GM12878 (cell line): ENCODE results near the gene ANKRD17. TPM values are rescaled to one million over a fixed set of nuclear protein-coding genes. Genes with fewer than 3 reads are reported as not detected.

ENCODE experiments used
- ATAC-seq: fragments of 200-7000 bp; cut with Tn5 transposase; 3 replicates; pipeline ENCODE4 v1.9.1; 2020; ENCODE audit warnings: mild to moderate bottlenecking, moderate library complexity
- BruUV-seq: library from RNA; stranded (reverse); fragments of 400-500 nt; replicated peaks from 2 replicates; lab custom pipeline; 2021; lab: Mats Ljungman, UMichigan
- CTCF ChIA-PET: fragments of 300-600 bp; sonication (Branson Sonifier 250); formaldehyde crosslinking; extraction: SDS; loops from one replicate; lab custom pipeline; 2021; ENCODE audit warnings: inconsistent platforms; lab: Yijun Ruan, JAX
- POLR2A ChIA-PET: fragments of 350-600 bp; formaldehyde crosslinking; extraction: SDS; loops from one replicate; lab custom pipeline; 2021; ENCODE audit warnings: inconsistent platforms; lab: Charles Lee
- RAD21 ChIA-PET: fragments of 300-600 bp; sonication (Branson Sonifier 250); formaldehyde crosslinking; loops from one replicate; lab custom pipeline; 2023; ENCODE audit warnings: antibody characterized with exemption; ENCODE audit not compliant: unreplicated experiment; lab: Charles Lee
- SMC1A ChIA-PET: fragments of 300-600 bp; sonication (Branson Sonifier 250); formaldehyde crosslinking; loops from one replicate; lab custom pipeline; 2023; ENCODE audit not compliant: unreplicated experiment, uncharacterized antibody; lab: Charles Lee
- DNase-seq: peaks from one replicate; pipeline ENCODE4 v3.0.0-alpha.2; 2011; ENCODE audit warnings: low read depth, low spot score
- FAIRE-seq: peaks from 3 replicates; lab custom pipeline; 2011; peaks lifted over from hg19 to GRCh38; lab: Jason Lieb, UNC
- H2AFZ ChIP-seq: 2 replicates; pipeline ENCODE4 v1.6.0; 2011; ENCODE audit warnings: low read depth, low read length, control low read depth; ENCODE audit not compliant: control insufficient read depth
- H3K27ac ChIP-seq: 2 replicates; pipeline ENCODE4 v1.5.1; 2011; ENCODE audit warnings: control low read depth; ENCODE audit not compliant: control insufficient read depth, insufficient read depth
- H3K27me3 ChIP-seq, 2 experiments: replicated peaks in 1 of 2; 2 replicates each; pipeline versions ENCODE4 v1.6.0 to v1.6.1; 2011; ENCODE audit warnings: low read length in 1 of 2; ENCODE audit not compliant: control insufficient read depth in 2 of 2, insufficient read depth in 2 of 2
- H3K36me3 ChIP-seq, 2 experiments: 2 replicates each; pipeline ENCODE4 v1.5.1; 2011; ENCODE audit warnings: low read length in 1 of 2; ENCODE audit not compliant: control insufficient read depth in 2 of 2, insufficient read depth in 2 of 2
- H3K4me1 ChIP-seq: 2 replicates; pipeline ENCODE4 v1.6.1; 2011; ENCODE audit warnings: mild to moderate bottlenecking, low read length, moderate library complexity, mixed read lengths; ENCODE audit not compliant: control insufficient read depth, insufficient read depth
- H3K4me2 ChIP-seq: 2 replicates; pipeline ENCODE4 v1.6.0; 2011; ENCODE audit warnings: control low read depth; ENCODE audit not compliant: control insufficient read depth, insufficient read depth
- H3K4me3 ChIP-seq: fragments of 200-600 bp; sonication (generic); 2 replicates; pipeline ENCODE4 v1.5.1; 2016
- H3K79me2 ChIP-seq: 2 replicates; pipeline ENCODE4 v1.6.0; 2011; ENCODE audit warnings: low read length; ENCODE audit not compliant: control insufficient read depth, insufficient read depth
- H3K9ac ChIP-seq: 2 replicates; pipeline ENCODE4 v1.8.0; 2011; ENCODE audit warnings: low read length, control low read depth, mixed read lengths; ENCODE audit not compliant: control insufficient read depth, insufficient read depth
- H3K9me3 ChIP-seq: replicated peaks from 3 replicates; pipeline ENCODE4 v1.5.1; 2011; ENCODE audit warnings: mild to moderate bottlenecking, low read length; ENCODE audit not compliant: control insufficient read depth, insufficient read depth
- H4K20me1 ChIP-seq: 2 replicates; pipeline ENCODE4 v1.6.0; 2011; ENCODE audit not compliant: control insufficient read depth, insufficient read depth
- CEBPB ChIP-seq, 2 experiments: fragments of 150-350 bp in 1 of 2; IDR thresholded peaks; 2 replicates each; pipeline ENCODE4 v1.6.1; 2012 to 2014; ENCODE audit warnings: low read depth in 2 of 2, low read length in 2 of 2, borderline replicate concordance in 1 of 2, inconsistent platforms in 1 of 2
- DPF2 ChIP-seq: fragments of 450-650 bp; IDR thresholded peaks from 2 replicates; pipeline ENCODE4 v1.6.1; 2017; ENCODE audit warnings: mild to moderate bottlenecking
- GATAD2B ChIP-seq: fragments of 450-650 bp; conservative IDR thresholded peaks from 2 replicates; pipeline ENCODE4 v1.6.1; 2017; ENCODE audit warnings: low read depth, mild to moderate bottlenecking, moderate library complexity
- JUNB ChIP-seq: IDR thresholded peaks from 2 replicates; pipeline ENCODE4 v1.6.1; 2016; ENCODE audit warnings: antibody characterized with exemption, mild to moderate bottlenecking
- LARP7 ChIP-seq: fragments of 450-650 bp; IDR thresholded peaks from 2 replicates; pipeline ENCODE4 v1.6.1; 2017; ENCODE audit warnings: mild to moderate bottlenecking
- NBN ChIP-seq: fragments of 450-650 bp; IDR thresholded peaks from 2 replicates; pipeline ENCODE4 v1.6.1; 2016
- POLR2AphosphoS2 ChIP-seq: IDR thresholded peaks from 2 replicates; pipeline ENCODE4 v1.6.1; 2011; ENCODE audit warnings: low read depth, mild to moderate bottlenecking, low read length, improper control_type of control experiment, moderate library complexity
- POLR2AphosphoS5 ChIP-seq: IDR thresholded peaks from 2 replicates; pipeline ENCODE4 v1.6.1; 2011; ENCODE audit warnings: mild to moderate bottlenecking, low read length, inconsistent platforms
- RCOR1 ChIP-seq: conservative IDR thresholded peaks from 2 replicates; pipeline ENCODE4 v1.6.1; 2012; ENCODE audit warnings: low read depth, low read length, improper control_type of control experiment
- SMARCA5 ChIP-seq: fragments of 450-650 bp; IDR thresholded peaks from 2 replicates; pipeline ENCODE4 v1.6.1; 2017; ENCODE audit warnings: mild to moderate bottlenecking
- SREBF2 ChIP-seq: IDR thresholded peaks from 2 replicates; pipeline ENCODE4 v1.6.1; 2012; ENCODE audit warnings: mild to moderate bottlenecking, low read length
- SRF ChIP-seq, 2 experiments: IDR thresholded peaks; 2 replicates each; pipeline ENCODE4 v1.6.1; 2011; ENCODE audit warnings: low read depth in 2 of 2, low read length in 2 of 2, mild to moderate bottlenecking in 1 of 2, moderate library complexity in 1 of 2
- TARDBP ChIP-seq: IDR thresholded peaks from 2 replicates; pipeline ENCODE4 v1.6.1; 2016; ENCODE audit warnings: borderline replicate concordance
- YBX1 ChIP-seq: fragments of 450-650 bp; IDR thresholded peaks from 2 replicates; pipeline ENCODE4 v1.6.1; 2016; ENCODE audit warnings: antibody characterized with exemption
- ZNF217 ChIP-seq: fragments of 450-650 bp; IDR thresholded peaks from 2 replicates; pipeline ENCODE4 v1.6.1; 2017; ENCODE audit warnings: antibody characterized with exemption, mild to moderate bottlenecking
- ZSCAN29 ChIP-seq: fragments of 450-650 bp; IDR thresholded peaks from 2 replicates; pipeline ENCODE4 v1.6.1; 2017; ENCODE audit warnings: mild to moderate bottlenecking, moderate library complexity
- WGBS: methylation state at CpG from one replicate; pipeline ENCODE4 v1.1.6; 2016; ENCODE audit warnings: low lambda C conversion rate; ENCODE audit not compliant: insufficient replicate concordance, insufficient coverage; ENCODE audit errors: missing lambda C conversion rate; 5-methylcytosine and 5-hydroxymethylcytosine counted together
- in situ Hi-C: fragments of 300-500 bp; cut with MboI; formaldehyde crosslinking; loops from 9 replicates; pipeline ENCODE4 v1.14.3; 2018; ENCODE audit warnings: mixed read lengths
- intact Hi-C: fragments of 100-400 bp; cut with micrococcal nuclease; formaldehyde crosslinking; loops from one replicate; pipeline ENCODE4 v1.14.2; 2022; ENCODE audit not compliant: unreplicated experiment
- polyA plus RNA-seq, 11 experiments: library from polyadenylated mRNA; depleted of rRNA in 4 of 11; unstranded in 6 of 11; stranded (reverse) in 5 of 11; fragments of >200 nt; fragmentation: Nextera tagmentation in 4 of 11; fragmentation: Illumina TruSeq in 1 of 11; extraction: Ambion mirVana in 4 of 11; extraction: Trizol in 1 of 11; gene quantifications; 1 replicate in 1 of 11; 2 replicates in 10 of 11; pipeline versions ENCODE4 v1.2.1 to v1.2.3, GENCODE V29; 2011 to 2016; ENCODE audit warnings: inconsistent platforms in 2 of 11, missing spikeins in 2 of 11, low read depth in 1 of 11
- total RNA-seq, 4 experiments: library from RNA; depleted of rRNA in 3 of 4; stranded (reverse); fragments of >200 nt in 3 of 4; fragmentation: Illumina TruSeq in 1 of 4; extraction: Trizol in 1 of 4; gene quantifications; 2 replicates each; pipeline versions ENCODE4 v1.2.1 to v1.2.3, GENCODE V29; 2013 to 2021
- TF ChIP-seq, protein P1 (sequence below): fragments of 450-650 bp; IDR thresholded peaks from 2 replicates; pipeline ENCODE4 v1.6.1; 2017; ENCODE audit warnings: antibody characterized with exemption, mild to moderate bottlenecking, moderate library complexity
- TF ChIP-seq, protein P2 (sequence below): IDR thresholded peaks from 2 replicates; pipeline ENCODE4 v1.6.1; 2011; ENCODE audit warnings: mild to moderate bottlenecking, low read depth, low read length, moderate library complexity; ENCODE audit not compliant: insufficient replicate concordance
- TF ChIP-seq, protein P3 (sequence below): fragments of 450-650 bp; IDR thresholded peaks from 2 replicates; pipeline ENCODE4 v1.6.1; 2016; ENCODE audit warnings: mild to moderate bottlenecking
- TF ChIP-seq, protein P4 (sequence below): IDR thresholded peaks from 2 replicates; pipeline ENCODE4 v1.6.1; 2012; ENCODE audit warnings: low read length, inconsistent platforms

ANKRD17 gene
- total and polyA plus RNA-seq, 10 of the 15 experiments (the other 5 are each of a cell fraction or from before 2014, with no cell fraction given), result 11.7 to 46.5 (median 32.6) TPM

DNA sequence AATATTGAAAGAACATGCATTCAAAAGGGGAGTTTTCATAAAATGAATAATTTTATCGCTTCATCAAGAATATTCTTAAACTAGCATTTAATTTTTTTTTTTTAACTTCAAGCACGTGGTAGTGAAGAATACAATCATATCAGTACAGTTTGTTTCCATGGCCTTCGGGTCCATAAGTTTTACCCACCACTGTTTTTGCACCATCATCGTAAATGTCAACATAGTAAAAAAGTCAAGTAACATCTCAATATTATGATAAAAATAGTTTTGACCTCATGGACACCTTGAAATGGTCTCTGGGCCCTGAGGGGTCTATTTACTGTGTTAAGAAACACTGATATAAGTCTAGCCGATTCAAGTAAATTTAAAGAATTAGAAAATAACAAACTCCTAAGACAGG is 80.2 kb downstream of the ANKRD17 start:
- H3K27me3 ChIP-seq, result no peaks in the 10 kb centered on the region
- H3K36me3 ChIP-seq, result peaks cover 2 to 24% of the 10 kb centered on the region in 2 experiments; a peak in 3 of 4 replicates
- BruUV-seq, result no TSS peak
- DNase-seq, result no peak
- in situ Hi-C loops, result no loop called here
- 36% methylated on average over 5 of the region's 5 CpGs for WGBS
- H4K20me1 ChIP-seq, result no peaks in the 10 kb centered on the region
- no peak overlapping the region for H3K9ac ChIP-seq
- H3K4me2 ChIP-seq, result no peak overlapping the region
- no peak for FAIRE-seq
- intact Hi-C loops, result no loop called here
- no peak overlapping the region for H3K4me3 ChIP-seq
- POLR2A ChIA-PET, result no interaction called here
- RAD21 ChIA-PET, result no interaction called here
- TF ChIP-seq ZSCAN29 (no peak), DPF2 (no peak), POLR2AphosphoS5 (no peak), CEBPB (IDR thresholded peaks at IDR 0.05; ENCODE audit: borderline replicate concordance in 1 of 2, low read depth in 2 of 2, low read length in 2 of 2) (no peak), GATAD2B (no peak), LARP7 (no peak), TARDBP (no peak), RCOR1 (no peak), NBN (no peak), SMARCA5 (no peak), SRF (IDR thresholded peaks at IDR 0.05; ENCODE audit: low read depth in 2 of 2, low read length in 2 of 2) (no peak), SREBF2 (no peak), POLR2AphosphoS2 (no peak), YBX1 (no peak), JUNB (no peak; the same call in 1 of the 2 replicates), ZNF217 (no peak)
- TF ChIP-seq, protein P1, sequence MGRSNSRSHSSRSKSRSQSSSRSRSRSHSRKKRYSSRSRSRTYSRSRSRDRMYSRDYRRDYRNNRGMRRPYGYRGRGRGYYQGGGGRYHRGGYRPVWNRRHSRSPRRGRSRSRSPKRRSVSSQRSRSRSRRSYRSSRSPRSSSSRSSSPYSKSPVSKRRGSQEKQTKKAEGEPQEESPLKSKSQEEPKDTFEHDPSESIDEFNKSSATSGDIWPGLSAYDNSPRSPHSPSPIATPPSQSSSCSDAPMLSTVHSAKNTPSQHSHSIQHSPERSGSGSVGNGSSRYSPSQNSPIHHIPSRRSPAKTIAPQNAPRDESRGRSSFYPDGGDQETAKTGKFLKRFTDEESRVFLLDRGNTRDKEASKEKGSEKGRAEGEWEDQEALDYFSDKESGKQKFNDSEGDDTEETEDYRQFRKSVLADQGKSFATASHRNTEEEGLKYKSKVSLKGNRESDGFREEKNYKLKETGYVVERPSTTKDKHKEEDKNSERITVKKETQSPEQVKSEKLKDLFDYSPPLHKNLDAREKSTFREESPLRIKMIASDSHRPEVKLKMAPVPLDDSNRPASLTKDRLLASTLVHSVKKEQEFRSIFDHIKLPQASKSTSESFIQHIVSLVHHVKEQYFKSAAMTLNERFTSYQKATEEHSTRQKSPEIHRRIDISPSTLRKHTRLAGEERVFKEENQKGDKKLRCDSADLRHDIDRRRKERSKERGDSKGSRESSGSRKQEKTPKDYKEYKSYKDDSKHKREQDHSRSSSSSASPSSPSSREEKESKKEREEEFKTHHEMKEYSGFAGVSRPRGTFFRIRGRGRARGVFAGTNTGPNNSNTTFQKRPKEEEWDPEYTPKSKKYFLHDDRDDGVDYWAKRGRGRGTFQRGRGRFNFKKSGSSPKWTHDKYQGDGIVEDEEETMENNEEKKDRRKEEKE, result no peak
- TF ChIP-seq, protein P2, sequence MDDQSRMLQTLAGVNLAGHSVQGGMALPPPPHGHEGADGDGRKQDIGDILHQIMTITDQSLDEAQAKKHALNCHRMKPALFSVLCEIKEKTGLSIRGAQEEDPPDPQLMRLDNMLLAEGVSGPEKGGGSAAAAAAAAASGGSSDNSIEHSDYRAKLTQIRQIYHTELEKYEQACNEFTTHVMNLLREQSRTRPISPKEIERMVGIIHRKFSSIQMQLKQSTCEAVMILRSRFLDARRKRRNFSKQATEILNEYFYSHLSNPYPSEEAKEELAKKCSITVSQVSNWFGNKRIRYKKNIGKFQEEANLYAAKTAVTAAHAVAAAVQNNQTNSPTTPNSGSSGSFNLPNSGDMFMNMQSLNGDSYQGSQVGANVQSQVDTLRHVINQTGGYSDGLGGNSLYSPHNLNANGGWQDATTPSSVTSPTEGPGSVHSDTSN, result no peak
- TF ChIP-seq, protein P3, sequence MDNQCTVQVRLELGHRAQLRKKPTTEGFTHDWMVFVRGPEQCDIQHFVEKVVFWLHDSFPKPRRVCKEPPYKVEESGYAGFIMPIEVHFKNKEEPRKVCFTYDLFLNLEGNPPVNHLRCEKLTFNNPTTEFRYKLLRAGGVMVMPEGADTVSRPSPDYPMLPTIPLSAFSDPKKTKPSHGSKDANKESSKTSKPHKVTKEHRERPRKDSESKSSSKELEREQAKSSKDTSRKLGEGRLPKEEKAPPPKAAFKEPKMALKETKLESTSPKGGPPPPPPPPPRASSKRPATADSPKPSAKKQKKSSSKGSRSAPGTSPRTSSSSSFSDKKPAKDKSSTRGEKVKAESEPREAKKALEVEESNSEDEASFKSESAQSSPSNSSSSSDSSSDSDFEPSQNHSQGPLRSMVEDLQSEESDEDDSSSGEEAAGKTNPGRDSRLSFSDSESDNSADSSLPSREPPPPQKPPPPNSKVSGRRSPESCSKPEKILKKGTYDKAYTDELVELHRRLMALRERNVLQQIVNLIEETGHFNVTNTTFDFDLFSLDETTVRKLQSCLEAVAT, result no peak
- TF ChIP-seq, protein P4, sequence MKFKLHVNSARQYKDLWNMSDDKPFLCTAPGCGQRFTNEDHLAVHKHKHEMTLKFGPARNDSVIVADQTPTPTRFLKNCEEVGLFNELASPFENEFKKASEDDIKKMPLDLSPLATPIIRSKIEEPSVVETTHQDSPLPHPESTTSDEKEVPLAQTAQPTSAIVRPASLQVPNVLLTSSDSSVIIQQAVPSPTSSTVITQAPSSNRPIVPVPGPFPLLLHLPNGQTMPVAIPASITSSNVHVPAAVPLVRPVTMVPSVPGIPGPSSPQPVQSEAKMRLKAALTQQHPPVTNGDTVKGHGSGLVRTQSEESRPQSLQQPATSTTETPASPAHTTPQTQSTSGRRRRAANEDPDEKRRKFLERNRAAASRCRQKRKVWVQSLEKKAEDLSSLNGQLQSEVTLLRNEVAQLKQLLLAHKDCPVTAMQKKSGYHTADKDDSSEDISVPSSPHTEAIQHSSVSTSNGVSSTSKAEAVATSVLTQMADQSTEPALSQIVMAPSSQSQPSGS, result no peak
- H3K79me2 ChIP-seq, result peaks cover 35% of the 10 kb centered on the region
- no peak overlapping the region for H3K27ac ChIP-seq
- H3K9me3 ChIP-seq, result peaks cover 8% of the 10 kb centered on the region
- ATAC-seq, result no peak
- CTCF ChIA-PET, result interaction anchor here (1.1 kb wide), 1 partner anchor 17 kb away, joined by 3 read pairs; no protein-coding TSS in a partner anchor
- H3K4me1 ChIP-seq, result peaks cover 11% of the 10 kb centered on the region; the same call in 1 of the 2 replicates
- SMC1A ChIA-PET, result no interaction called here
- H2AFZ ChIP-seq, result no peak overlapping the region
